Neural cell (in vitro differentiated cells): ENCODE measurements around the gene STUM. TPM values are rescaled to one million over a fixed set of nuclear protein-coding genes. Genes with fewer than 3 reads are reported as not detected.

Source experiments
- H2AFZ ChIP-seq: fragments of 200-600, 300-800 bp; sonication (generic), shearing (Covaris generic); 2 replicates; pipeline ENCODE4 v1.6.0; 2014; ENCODE audit warnings: low read depth, mild to moderate bottlenecking, antibody characterized with exemption, low read length, moderate library complexity
- H3F3A ChIP-seq: fragments of 200-600 bp; shearing (Covaris generic); 2 replicates; pipeline ENCODE4 v1.6.1; 2016; ENCODE audit warnings: mild to moderate bottlenecking, moderate library complexity, mixed read lengths, antibody characterized with exemption, low read length; ENCODE audit not compliant: insufficient read depth, poor library complexity, severe bottlenecking
- H3K27ac ChIP-seq: fragments of 200-600, 300-800 bp; sonication (generic), shearing (Covaris generic); 2 replicates; pipeline ENCODE4 v1.5.1; 2014; ENCODE audit warnings: mild to moderate bottlenecking, low read length, moderate library complexity
- H3K27me3 ChIP-seq: fragments of 300-800, 200-600 bp; sonication (generic), shearing (Covaris generic); 2 replicates; pipeline ENCODE4 v1.6.0; 2014; ENCODE audit warnings: mild to moderate bottlenecking, low read depth, low read length, moderate library complexity; ENCODE audit not compliant: insufficient read depth
- H3K36me3 ChIP-seq: fragments of 300-800, 200-600 bp; sonication (generic), shearing (Covaris generic); 2 replicates; pipeline ENCODE4 v1.5.1; 2014; ENCODE audit warnings: mild to moderate bottlenecking, antibody characterized with exemption, low read length, moderate library complexity; ENCODE audit not compliant: insufficient read depth
- H3K4me2 ChIP-seq: fragments of 300-800, 200-600 bp; sonication (generic), shearing (Covaris generic); 2 replicates; pipeline ENCODE4 v1.6.0; 2014; ENCODE audit warnings: mild to moderate bottlenecking, low read length
- H3K4me3 ChIP-seq: fragments of 300-800, 200-600 bp; sonication (generic), shearing (Covaris generic); 2 replicates; pipeline ENCODE4 v1.5.1; 2014; ENCODE audit warnings: mild to moderate bottlenecking, low read length, moderate library complexity
- H3K79me2 ChIP-seq: fragments of 200-600 bp; shearing (Covaris generic); replicated peaks from 2 replicates; pipeline ENCODE4 v1.6.0; 2014; ENCODE audit warnings: mild to moderate bottlenecking, low read length, moderate library complexity; ENCODE audit not compliant: insufficient read depth
- H3K9ac ChIP-seq: fragments of 300-800, 200-600 bp; sonication (generic), shearing (Covaris generic); 2 replicates; pipeline ENCODE4 v1.6.1; 2016; ENCODE audit warnings: mild to moderate bottlenecking, low read length, mixed read lengths
- H3K9me2 ChIP-seq: fragments of 200-600 bp; shearing (Covaris generic); 2 replicates; pipeline ENCODE4 v1.6.1; 2016; ENCODE audit warnings: mild to moderate bottlenecking, low read length, mixed read lengths; ENCODE audit not compliant: insufficient read depth
- H3K9me3 ChIP-seq: fragments of 200-600, 300-800 bp; sonication (generic), shearing (Covaris generic); 2 replicates; pipeline ENCODE4 v1.6.1; 2016; ENCODE audit warnings: mild to moderate bottlenecking, mixed run types, low read length, moderate library complexity, mixed read lengths
- H4K20me1 ChIP-seq: fragments of 200-600 bp; shearing (Covaris generic); 2 replicates; pipeline ENCODE4 v1.6.1; 2016; ENCODE audit warnings: mild to moderate bottlenecking, mixed run types; ENCODE audit not compliant: insufficient read depth
- EP300 ChIP-seq: fragments of 450-650 bp; conservative IDR thresholded peaks from 2 replicates; pipeline ENCODE4 v1.6.1; 2014; ENCODE audit warnings: antibody characterized with exemption, mild to moderate bottlenecking, moderate library complexity; ENCODE audit not compliant: poor library complexity, severe bottlenecking
- EZH2 ChIP-seq: fragments of 200-600, 300-800 bp; shearing (Covaris generic), sonication (generic); IDR thresholded peaks from 2 replicates; pipeline ENCODE4 v1.6.1; 2014; ENCODE audit warnings: antibody characterized with exemption, low read length, borderline replicate concordance, mild to moderate bottlenecking; ENCODE audit not compliant: insufficient read depth, poor library complexity, severe bottlenecking
- MXI1 ChIP-seq: fragments of 450-650 bp; conservative IDR thresholded peaks from 2 replicates; pipeline ENCODE4 v1.6.1; 2014; ENCODE audit warnings: antibody characterized with exemption, mild to moderate bottlenecking; ENCODE audit not compliant: poor library complexity, severe bottlenecking
- POLR2AphosphoS5 ChIP-seq: IDR thresholded peaks from 2 replicates; pipeline ENCODE4 v1.6.1; 2012
- RAD21 ChIP-seq: fragments of 450-650 bp; conservative IDR thresholded peaks from 2 replicates; pipeline ENCODE4 v1.6.1; 2014; ENCODE audit warnings: antibody characterized with exemption, mild to moderate bottlenecking, moderate library complexity
- SMC3 ChIP-seq: fragments of 450-650 bp; conservative IDR thresholded peaks from 2 replicates; pipeline ENCODE4 v1.6.1; 2014; ENCODE audit warnings: antibody characterized with exemption, mild to moderate bottlenecking, moderate library complexity; ENCODE audit not compliant: poor library complexity
- TAF1 ChIP-seq: IDR thresholded peaks from 2 replicates; pipeline ENCODE4 v1.6.1; 2012; ENCODE audit warnings: low read depth
- polyA plus RNA-seq: library from polyadenylated mRNA; depleted of rRNA; stranded (reverse); fragments of >200 nt; gene quantifications from 2 replicates; pipeline ENCODE4 v1.2.3, GENCODE V29; 2014
- TF ChIP-seq, protein P1 (sequence below): fragments of 450-650 bp; IDR thresholded peaks from 2 replicates; pipeline ENCODE4 v1.5.1; 2014; ENCODE audit warnings: antibody characterized with exemption, mild to moderate bottlenecking, moderate library complexity; ENCODE audit not compliant: poor library complexity, severe bottlenecking
- TF ChIP-seq, protein P2 (sequence below): IDR thresholded peaks from 2 replicates; pipeline ENCODE4 v1.6.1; 2012; ENCODE audit warnings: borderline replicate concordance

The STUM gene
- polyA plus RNA-seq, 1 donor from 2014 or later, result 0.52 TPM

DNA sequence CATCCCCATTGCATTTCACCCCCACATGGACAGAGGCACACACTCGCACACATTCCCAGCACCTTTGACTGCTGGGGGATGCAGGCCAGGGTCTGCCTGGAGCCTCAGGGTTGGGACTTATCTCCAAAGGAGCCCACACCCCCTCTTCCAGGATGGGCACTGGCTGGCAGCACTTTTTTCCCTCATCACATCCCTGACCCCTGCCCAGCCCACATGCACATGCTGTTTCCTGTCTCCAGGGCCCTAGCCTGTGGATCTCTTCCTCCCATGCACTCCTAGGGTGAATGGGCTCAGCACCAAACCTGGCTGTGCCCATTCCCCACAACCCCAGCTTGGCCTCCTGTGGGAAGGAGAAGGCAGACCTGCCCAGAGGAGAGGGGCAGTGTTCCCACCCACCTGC, 59.3 kb downstream of the STUM start:
- H3F3A ChIP-seq, result no peaks in the 10 kb centered on the region
- H3K27me3 ChIP-seq, result no peaks in the 10 kb centered on the region
- no peak overlapping the region for H3K9ac ChIP-seq
- H3K4me3 ChIP-seq, result no peak overlapping the region
- no peak overlapping the region for H3K27ac ChIP-seq
- H3K4me2 ChIP-seq, result no peak overlapping the region
- no peaks in the 10 kb centered on the region for H3K9me3 ChIP-seq
- no peaks in the 10 kb centered on the region for H3K36me3 ChIP-seq
- no peaks in the 10 kb centered on the region for H4K20me1 ChIP-seq
- no peaks in the 10 kb centered on the region for H3K79me2 ChIP-seq
- H2AFZ ChIP-seq, result no peak overlapping the region
- TF ChIP-seq EZH2 (no peak), TAF1 (no peak), SMC3 (no peak), MXI1 (no peak), POLR2AphosphoS5 (no peak), EP300 (no peak)
- TF ChIP-seq, protein P1, sequence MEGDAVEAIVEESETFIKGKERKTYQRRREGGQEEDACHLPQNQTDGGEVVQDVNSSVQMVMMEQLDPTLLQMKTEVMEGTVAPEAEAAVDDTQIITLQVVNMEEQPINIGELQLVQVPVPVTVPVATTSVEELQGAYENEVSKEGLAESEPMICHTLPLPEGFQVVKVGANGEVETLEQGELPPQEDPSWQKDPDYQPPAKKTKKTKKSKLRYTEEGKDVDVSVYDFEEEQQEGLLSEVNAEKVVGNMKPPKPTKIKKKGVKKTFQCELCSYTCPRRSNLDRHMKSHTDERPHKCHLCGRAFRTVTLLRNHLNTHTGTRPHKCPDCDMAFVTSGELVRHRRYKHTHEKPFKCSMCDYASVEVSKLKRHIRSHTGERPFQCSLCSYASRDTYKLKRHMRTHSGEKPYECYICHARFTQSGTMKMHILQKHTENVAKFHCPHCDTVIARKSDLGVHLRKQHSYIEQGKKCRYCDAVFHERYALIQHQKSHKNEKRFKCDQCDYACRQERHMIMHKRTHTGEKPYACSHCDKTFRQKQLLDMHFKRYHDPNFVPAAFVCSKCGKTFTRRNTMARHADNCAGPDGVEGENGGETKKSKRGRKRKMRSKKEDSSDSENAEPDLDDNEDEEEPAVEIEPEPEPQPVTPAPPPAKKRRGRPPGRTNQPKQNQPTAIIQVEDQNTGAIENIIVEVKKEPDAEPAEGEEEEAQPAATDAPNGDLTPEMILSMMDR, result no peak
- TF ChIP-seq, protein P2, sequence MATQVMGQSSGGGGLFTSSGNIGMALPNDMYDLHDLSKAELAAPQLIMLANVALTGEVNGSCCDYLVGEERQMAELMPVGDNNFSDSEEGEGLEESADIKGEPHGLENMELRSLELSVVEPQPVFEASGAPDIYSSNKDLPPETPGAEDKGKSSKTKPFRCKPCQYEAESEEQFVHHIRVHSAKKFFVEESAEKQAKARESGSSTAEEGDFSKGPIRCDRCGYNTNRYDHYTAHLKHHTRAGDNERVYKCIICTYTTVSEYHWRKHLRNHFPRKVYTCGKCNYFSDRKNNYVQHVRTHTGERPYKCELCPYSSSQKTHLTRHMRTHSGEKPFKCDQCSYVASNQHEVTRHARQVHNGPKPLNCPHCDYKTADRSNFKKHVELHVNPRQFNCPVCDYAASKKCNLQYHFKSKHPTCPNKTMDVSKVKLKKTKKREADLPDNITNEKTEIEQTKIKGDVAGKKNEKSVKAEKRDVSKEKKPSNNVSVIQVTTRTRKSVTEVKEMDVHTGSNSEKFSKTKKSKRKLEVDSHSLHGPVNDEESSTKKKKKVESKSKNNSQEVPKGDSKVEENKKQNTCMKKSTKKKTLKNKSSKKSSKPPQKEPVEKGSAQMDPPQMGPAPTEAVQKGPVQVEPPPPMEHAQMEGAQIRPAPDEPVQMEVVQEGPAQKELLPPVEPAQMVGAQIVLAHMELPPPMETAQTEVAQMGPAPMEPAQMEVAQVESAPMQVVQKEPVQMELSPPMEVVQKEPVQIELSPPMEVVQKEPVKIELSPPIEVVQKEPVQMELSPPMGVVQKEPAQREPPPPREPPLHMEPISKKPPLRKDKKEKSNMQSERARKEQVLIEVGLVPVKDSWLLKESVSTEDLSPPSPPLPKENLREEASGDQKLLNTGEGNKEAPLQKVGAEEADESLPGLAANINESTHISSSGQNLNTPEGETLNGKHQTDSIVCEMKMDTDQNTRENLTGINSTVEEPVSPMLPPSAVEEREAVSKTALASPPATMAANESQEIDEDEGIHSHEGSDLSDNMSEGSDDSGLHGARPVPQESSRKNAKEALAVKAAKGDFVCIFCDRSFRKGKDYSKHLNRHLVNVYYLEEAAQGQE, result no peak
- no peaks in the 10 kb centered on the region for H3K9me2 ChIP-seq

DNA sequence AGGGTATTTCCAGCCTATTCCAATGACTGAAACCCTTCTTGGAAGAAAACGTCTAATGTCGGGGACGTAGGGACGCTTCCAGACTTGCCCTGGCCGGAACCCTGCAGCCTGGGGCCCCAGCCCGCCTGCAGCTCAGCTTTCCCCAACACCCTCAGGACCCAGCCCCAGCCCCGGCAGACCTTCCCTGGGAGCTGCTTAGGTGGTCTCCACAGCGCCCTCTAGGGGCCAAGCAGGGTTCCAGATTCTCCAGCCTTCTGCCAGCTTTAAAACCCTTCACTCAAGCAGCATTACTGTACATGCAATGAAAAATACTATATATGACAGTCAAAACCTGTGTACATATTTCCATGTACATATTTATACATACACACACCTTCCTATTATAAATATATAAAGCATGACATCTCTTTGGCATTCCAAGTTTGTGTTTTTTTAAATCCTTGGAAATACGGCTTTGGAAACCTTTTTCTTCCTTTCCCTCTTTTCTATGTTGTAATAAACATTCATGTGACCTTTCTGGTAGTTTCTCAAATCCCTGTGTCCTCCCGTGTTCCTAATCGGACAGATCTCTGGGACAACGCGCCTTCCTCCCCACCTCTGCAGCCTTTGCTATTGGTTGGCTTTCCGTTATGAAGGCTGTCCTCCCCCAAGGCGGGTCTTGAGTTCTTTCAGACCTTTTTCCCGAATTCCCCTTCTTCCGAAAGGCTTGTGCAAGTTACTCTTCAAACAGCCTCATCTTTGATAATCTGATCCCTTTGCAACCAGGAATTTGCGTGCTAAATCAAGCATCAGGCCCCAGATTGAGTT, 60.3 kb downstream of the STUM start:
- H3K27me3 ChIP-seq, result no peaks in the 10 kb centered on the region
- H3K9ac ChIP-seq, result no peak overlapping the region
- no peaks in the 10 kb centered on the region for H3K79me2 ChIP-seq
- no peak overlapping the region for H2AFZ ChIP-seq
- no peaks in the 10 kb centered on the region for H3K9me2 ChIP-seq
- H3K4me3 ChIP-seq, result no peak overlapping the region
- no peaks in the 10 kb centered on the region for H3F3A ChIP-seq
- H4K20me1 ChIP-seq, result no peaks in the 10 kb centered on the region
- no peaks in the 10 kb centered on the region for H3K36me3 ChIP-seq
- H3K9me3 ChIP-seq, result no peaks in the 10 kb centered on the region
- H3K27ac ChIP-seq, result no peak overlapping the region
- no peak overlapping the region for H3K4me2 ChIP-seq
- TF ChIP-seq SMC3 (peak; percentile 23), EP300 (no peak), EZH2 (no peak), POLR2AphosphoS5 (no peak), TAF1 (no peak), RAD21 (no peak), MXI1 (no peak)
- TF ChIP-seq, protein P2, result no peak
- TF ChIP-seq, protein P1, result peak; percentile 49
